PC-3 (cell line): ENCODE measurements around the gene ABCA5.

Experiments used
- CTCF ChIP-seq: fragments of 300-600 bp; sonication (generic); conservative IDR thresholded peaks from 2 replicates; pipeline ENCODE4 v1.5.1; 2017; ENCODE audit warnings: antibody characterized with exemption, low read depth, mild to moderate bottlenecking, low read length
- EZH2 ChIP-seq: fragments of 300-600 bp; sonication (generic); IDR thresholded peaks from one replicate; pipeline ENCODE4 v1.6.1; 2017; ENCODE audit warnings: antibody characterized with exemption, mild to moderate bottlenecking, low read length; ENCODE audit not compliant: unreplicated experiment

- TF ChIP-seq CTCF = no peak
- no peak for TF ChIP-seq EZH2
Measured at GRCh38 chr17:69325518-69326376, 1.2 kb downstream of the ABCA5 start.
